Activated CD4-positive, alpha-beta memory T cell treated with anti-CD3 and anti-CD28 coated beads, Interleukin-2, amount 10 ng/mL, durations not matched to agents 7 days and 5 days (primary cell): ENCODE measurements around the gene IFNGR1. TPM values are rescaled to one million over a fixed set of nuclear protein-coding genes. Genes with fewer than 3 reads are reported as not detected.

Experiments
- CTCF ChIA-PET: fragments of 350-600 bp; sonication (Branson Sonifier 250); formaldehyde crosslinking; loops from one replicate; lab custom pipeline; 2021; ENCODE audit warnings: antibody characterized with exemption, inconsistent platforms; lab: Charles Lee
- POLR2A ChIA-PET: fragments of 350-600 bp; sonication (Branson Sonifier 250); formaldehyde crosslinking; loops from one replicate; lab custom pipeline; 2021; ENCODE audit warnings: antibody characterized with exemption; lab: Charles Lee
- DNase-seq: peaks from one replicate; pipeline ENCODE4 v3.0.0-alpha.2; 2020
- H3K27ac Mint-ChIP-seq: one replicate; pipeline ENCODE4 v1.8.0; 2021; ENCODE audit warnings: mild to moderate bottlenecking, mixed read lengths
- H3K27me3 Mint-ChIP-seq: one replicate; pipeline ENCODE4 v1.8.0; 2021; ENCODE audit warnings: mixed read lengths
- H3K36me3 Mint-ChIP-seq: one replicate; pipeline ENCODE4 v1.8.0; 2021; ENCODE audit warnings: low read depth, mixed read lengths
- H3K4me1 Mint-ChIP-seq: one replicate; pipeline ENCODE4 v1.8.0; 2021; ENCODE audit warnings: mixed read lengths
- H3K4me3 Mint-ChIP-seq: one replicate; pipeline ENCODE4 v1.8.0; 2021; ENCODE audit warnings: mild to moderate bottlenecking, mixed read lengths
- H3K9me3 Mint-ChIP-seq: one replicate; pipeline ENCODE4 v1.8.0; 2021; ENCODE audit warnings: mixed read lengths
- total RNA-seq, 2 experiments: library from RNA; stranded (reverse); gene quantifications; one replicate each; pipeline ENCODE4 v1.2.3, GENCODE V29; 2021

Gene IFNGR1
- total RNA-seq, 2 experiments from 2014 or later = 27.3 to 28.9 TPM

DNA sequence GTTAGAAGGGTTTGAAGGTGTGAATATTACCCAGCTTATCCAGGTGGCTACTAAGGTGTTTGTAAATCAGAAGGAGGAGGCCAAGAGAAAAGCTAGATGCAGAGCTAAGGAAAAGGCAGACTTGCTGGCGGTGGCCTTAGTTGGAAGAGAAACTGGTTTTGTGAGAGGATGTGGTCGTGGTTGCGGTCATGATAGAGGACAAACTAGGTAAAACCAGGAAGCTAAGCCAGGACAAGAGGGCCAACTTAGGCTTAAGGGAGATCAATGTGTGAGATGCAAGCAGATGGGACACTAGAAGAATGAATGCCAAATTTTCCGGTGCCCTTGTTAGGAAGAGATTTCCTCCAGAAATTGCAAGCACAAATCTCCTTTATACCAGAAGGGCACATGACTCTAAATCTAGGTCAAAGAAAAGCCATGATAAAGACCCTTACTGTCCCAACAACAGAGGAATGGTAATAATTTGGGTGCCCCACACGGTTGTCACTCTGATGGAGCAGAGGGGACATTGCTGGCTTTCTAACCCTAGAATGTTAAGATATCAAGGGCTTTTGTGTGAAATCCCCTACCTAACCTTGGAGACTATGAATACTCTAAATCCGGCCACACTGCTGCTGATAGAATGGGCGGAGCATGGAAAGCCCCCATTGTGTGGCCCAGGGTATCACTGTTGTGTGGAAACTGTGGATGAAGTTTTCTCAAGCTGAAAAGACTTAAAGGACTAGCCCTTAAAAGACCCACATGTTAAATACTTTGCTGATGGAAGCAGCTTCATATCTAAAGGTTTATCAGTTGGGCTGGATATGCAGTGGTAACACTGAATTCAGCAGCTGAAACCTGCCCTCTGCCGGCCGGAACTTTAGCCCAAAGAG lies 53.6 kb downstream of the IFNGR1 start:
- peak; percentile 76 for DNase-seq
- peak overlapping the region; percentile 70 for H3K27ac Mint-ChIP-seq
- peak overlapping the region; percentile 23 for H3K4me3 Mint-ChIP-seq
- ChIA-PET CTCF (interaction anchor here (0.5 to 2.5 kb wide), 14 partner anchors 9 to 195 kb away, joined by 3 to 17 read pairs (median 4); no protein-coding TSS in a partner anchor), POLR2A (interaction anchor here (0.6 to 2.0 kb wide), 6 partner anchors 10 to 96 kb away, joined by 3 to 9 read pairs (median 4); no protein-coding TSS in a partner anchor)
- peaks cover 20% of the 10 kb centered on the region for H3K27me3 Mint-ChIP-seq
- H3K36me3 Mint-ChIP-seq = peaks cover 20% of the 10 kb centered on the region
- H3K4me1 Mint-ChIP-seq = peaks cover 30% of the 10 kb centered on the region
- H3K9me3 Mint-ChIP-seq = peaks cover 25% of the 10 kb centered on the region

- ChIA-PET POLR2A (no interaction called here), CTCF (no interaction called here)
- Mint-ChIP-seq H3K27me3 (peaks cover 22% of the 10 kb centered on the region), H3K36me3 (peaks cover 24% of the 10 kb centered on the region), H3K27ac (no peak overlapping the region), H3K4me3 (no peak overlapping the region), H3K9me3 (peaks cover 20% of the 10 kb centered on the region), H3K4me1 (peaks cover 30% of the 10 kb centered on the region)
- no peak for DNase-seq
These were observed 55.4 kb downstream of the IFNGR1 start for GRCh38 chr6:137163732-137164318.

GRCh38 chr6:137162692-137163306 lies 56.4 kb downstream of the IFNGR1 start:
- peaks cover 30% of the 10 kb centered on the region for H3K4me1 Mint-ChIP-seq
- POLR2A ChIA-PET = no interaction called here
- no peak overlapping the region for H3K27ac Mint-ChIP-seq
- H3K9me3 Mint-ChIP-seq = peaks cover 22% of the 10 kb centered on the region
- CTCF ChIA-PET = interaction anchor here (1.4 kb wide), 1 partner anchor 252 kb away, joined by 3 read pairs; no protein-coding TSS in a partner anchor
- H3K4me3 Mint-ChIP-seq = no peak overlapping the region
- DNase-seq = no peak
- H3K27me3 Mint-ChIP-seq = peaks cover 24% of the 10 kb centered on the region
- peaks cover 29% of the 10 kb centered on the region for H3K36me3 Mint-ChIP-seq

DNA sequence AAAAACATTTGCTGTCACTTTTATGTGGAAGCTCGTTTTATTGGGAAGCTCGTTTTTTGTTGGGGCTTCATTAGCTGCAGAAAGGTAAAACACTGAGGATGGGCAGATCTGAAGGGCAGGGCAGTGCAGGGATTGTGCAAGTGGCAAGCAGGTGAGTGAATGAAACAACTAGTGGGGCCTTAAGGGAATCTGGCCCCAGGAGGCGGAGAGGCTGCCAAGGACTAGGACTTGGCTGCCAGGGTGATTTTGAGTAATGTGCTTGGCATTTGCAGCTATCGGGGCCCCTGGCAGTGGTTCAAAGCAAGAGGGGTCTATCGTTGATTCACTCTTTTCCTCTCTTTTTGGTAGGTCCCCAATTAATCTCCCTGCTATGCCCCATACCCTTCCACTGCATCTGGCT lies 57.2 kb downstream of the IFNGR1 start:
- ChIA-PET POLR2A (no interaction called here), CTCF (interaction anchor here (1.4 kb wide), 1 partner anchor 253 kb away, joined by 3 read pairs; no protein-coding TSS in a partner anchor)
- Mint-ChIP-seq H3K4me3 (no peak overlapping the region), H3K4me1 (peaks cover 26% of the 10 kb centered on the region), H3K36me3 (peaks cover 29% of the 10 kb centered on the region), H3K27ac (no peak overlapping the region), H3K9me3 (peaks cover 26% of the 10 kb centered on the region), H3K27me3 (peaks cover 24% of the 10 kb centered on the region)
- DNase-seq = no peak

DNA sequence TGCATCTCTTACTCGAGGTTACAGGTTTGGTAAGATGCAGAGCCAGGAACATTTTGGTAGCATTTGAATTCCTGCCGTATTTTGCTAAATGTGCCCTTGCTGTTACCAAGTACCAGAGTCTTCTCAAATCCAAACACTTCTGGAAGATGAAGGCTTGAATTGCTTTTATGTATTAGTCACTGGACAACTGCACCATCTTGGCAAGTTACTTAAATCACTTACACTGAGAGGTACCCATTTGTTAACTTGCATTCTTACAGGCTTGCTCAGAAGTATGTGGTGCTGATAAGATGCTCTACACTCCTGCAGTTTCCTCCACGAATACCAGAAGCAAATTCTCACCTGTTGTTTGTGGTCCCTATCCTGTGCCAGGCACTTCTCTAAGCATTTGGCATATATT lies 58.4 kb downstream of the IFNGR1 start:
- peaks cover 28% of the 10 kb centered on the region for H3K4me1 Mint-ChIP-seq
- H3K4me3 Mint-ChIP-seq = no peak overlapping the region
- ChIA-PET CTCF (interaction anchor here (0.5 kb wide), 1 partner anchor 81 kb away, joined by 3 read pairs; no protein-coding TSS in a partner anchor), POLR2A (no interaction called here)
- H3K27ac Mint-ChIP-seq = no peak overlapping the region
- peaks cover 32% of the 10 kb centered on the region for H3K36me3 Mint-ChIP-seq
- H3K9me3 Mint-ChIP-seq = peaks cover 31% of the 10 kb centered on the region
- no peak for DNase-seq
- H3K27me3 Mint-ChIP-seq = peaks cover 24% of the 10 kb centered on the region

GRCh38 chr6:137159912-137160311 lies 59.3 kb downstream of the IFNGR1 start:
- Mint-ChIP-seq H3K27me3 (peaks cover 24% of the 10 kb centered on the region), H3K27ac (no peak overlapping the region), H3K4me3 (no peak overlapping the region), H3K36me3 (peaks cover 36% of the 10 kb centered on the region), H3K4me1 (peaks cover 27% of the 10 kb centered on the region), H3K9me3 (peaks cover 32% of the 10 kb centered on the region)
- ChIA-PET CTCF (interaction anchor here (0.5 kb wide), 1 partner anchor 82 kb away, joined by 3 read pairs; no protein-coding TSS in a partner anchor), POLR2A (no interaction called here)
- DNase-seq = no peak

DNA sequence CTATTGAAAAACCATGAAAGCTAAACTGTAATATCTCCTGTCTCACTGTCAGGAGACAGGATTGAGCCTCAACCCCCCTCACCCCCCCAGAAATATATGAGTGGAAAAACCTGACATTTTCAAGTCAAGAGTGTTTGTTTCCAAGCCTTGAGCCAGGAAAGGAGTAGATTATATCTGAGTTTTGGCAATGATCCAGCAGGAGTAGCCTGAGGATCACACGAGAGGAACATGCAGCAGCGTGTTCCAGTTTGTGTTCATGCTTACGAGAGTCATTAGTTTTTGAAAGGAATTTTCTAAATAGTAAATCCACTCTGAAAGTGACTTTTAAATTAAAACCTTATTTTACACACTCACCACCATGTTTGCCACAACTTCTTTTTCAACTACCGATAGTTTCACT lies 61.6 kb downstream of the IFNGR1 start:
- H3K4me1 Mint-ChIP-seq = peaks cover 21% of the 10 kb centered on the region
- ChIA-PET POLR2A (no interaction called here), CTCF (no interaction called here)
- no peak overlapping the region for H3K4me3 Mint-ChIP-seq
- H3K9me3 Mint-ChIP-seq = peaks cover 23% of the 10 kb centered on the region
- no peak for DNase-seq
- peaks cover 20% of the 10 kb centered on the region for H3K36me3 Mint-ChIP-seq
- peaks cover 23% of the 10 kb centered on the region for H3K27me3 Mint-ChIP-seq
- H3K27ac Mint-ChIP-seq = no peak overlapping the region

GRCh38 chr6:137156650-137157049 lies 62.5 kb downstream of the IFNGR1 start:
- Mint-ChIP-seq H3K4me1 (peaks cover 21% of the 10 kb centered on the region), H3K9me3 (peaks cover 24% of the 10 kb centered on the region), H3K27ac (no peak overlapping the region), H3K36me3 (peaks cover 16% of the 10 kb centered on the region), H3K4me3 (no peak overlapping the region), H3K27me3 (peaks cover 16% of the 10 kb centered on the region)
- DNase-seq = no peak
- CTCF ChIA-PET = interaction anchor here (0.8 kb wide), 1 partner anchor 9 kb away, joined by 3 read pairs; no protein-coding TSS in a partner anchor
- POLR2A ChIA-PET = interaction anchor here (1.4 kb wide), 1 partner anchor 9 kb away, joined by 7 read pairs; no protein-coding TSS in a partner anchor

DNA sequence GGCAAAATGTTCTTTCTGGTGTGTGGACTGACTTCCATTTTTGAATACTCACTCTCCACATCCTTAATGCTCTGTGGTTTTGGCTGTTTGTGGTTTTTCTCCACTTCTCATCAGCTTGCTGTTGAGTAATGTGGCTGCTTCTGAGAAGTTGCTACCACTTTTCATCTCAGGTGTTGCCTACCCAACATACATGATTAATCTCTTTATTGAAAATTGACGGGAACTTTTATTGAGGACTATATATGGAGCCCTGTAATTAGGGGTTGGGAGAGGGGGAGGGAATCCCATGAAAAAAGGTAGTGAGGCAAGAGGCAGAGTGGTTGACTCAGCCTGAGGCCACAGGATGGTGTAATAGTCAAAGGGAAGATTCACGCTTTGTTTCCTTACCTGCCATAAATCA lies 63.4 kb downstream of the IFNGR1 start:
- peaks cover 13% of the 10 kb centered on the region for H3K27me3 Mint-ChIP-seq
- H3K27ac Mint-ChIP-seq = peak overlapping the region; percentile 73
- peak overlapping the region; percentile 32 for H3K4me3 Mint-ChIP-seq
- peaks cover 21% of the 10 kb centered on the region for H3K4me1 Mint-ChIP-seq
- POLR2A ChIA-PET = interaction anchor here (1.4 kb wide), 1 partner anchor 10 kb away, joined by 7 read pairs; no protein-coding TSS in a partner anchor
- H3K36me3 Mint-ChIP-seq = peaks cover 19% of the 10 kb centered on the region
- peaks cover 30% of the 10 kb centered on the region for H3K9me3 Mint-ChIP-seq
- CTCF ChIA-PET = interaction anchor here (0.8 kb wide), 1 partner anchor 9 kb away, joined by 3 read pairs; no protein-coding TSS in a partner anchor
- peak; percentile 59 for DNase-seq

DNA sequence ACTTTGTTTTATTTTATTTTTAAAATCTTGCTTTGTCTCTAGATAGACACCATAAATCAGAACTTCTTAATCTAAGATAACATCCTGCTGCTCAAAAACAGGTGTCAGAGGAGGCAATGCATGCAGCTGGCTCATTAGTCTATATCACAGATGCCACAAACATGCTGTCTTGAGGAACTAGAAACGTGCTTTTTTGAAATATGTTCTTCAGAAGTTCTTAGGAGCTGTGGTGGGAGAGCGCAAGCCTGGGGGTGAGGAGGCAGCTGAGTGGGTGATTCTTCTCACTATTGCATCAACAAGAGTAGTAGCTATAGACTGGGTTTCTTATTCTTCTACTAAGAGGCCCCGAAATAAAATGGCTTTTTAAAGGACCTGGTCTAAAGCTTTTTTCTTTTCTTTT lies 69.1 kb downstream of the IFNGR1 start:
- no peak overlapping the region for H3K4me3 Mint-ChIP-seq
- H3K36me3 Mint-ChIP-seq = peaks cover 6% of the 10 kb centered on the region
- peaks cover 15% of the 10 kb centered on the region for H3K9me3 Mint-ChIP-seq
- H3K27me3 Mint-ChIP-seq = peaks cover 17% of the 10 kb centered on the region
- no peak overlapping the region for H3K27ac Mint-ChIP-seq
- ChIA-PET POLR2A (interaction anchor here (0.6 kb wide), 1 partner anchor 165 kb away, joined by 3 read pairs; no protein-coding TSS in a partner anchor), CTCF (interaction anchor here (0.7 kb wide), 2 partner anchors 15 to 74 kb away, joined by 3 read pairs; no protein-coding TSS in a partner anchor)
- no peak for DNase-seq
- H3K4me1 Mint-ChIP-seq = peaks cover 5% of the 10 kb centered on the region

- no peaks in the 10 kb centered on the region for H3K4me1 Mint-ChIP-seq
- POLR2A ChIA-PET = no interaction called here
- H3K27ac Mint-ChIP-seq = no peak overlapping the region
- H3K27me3 Mint-ChIP-seq = peaks cover 17% of the 10 kb centered on the region
- CTCF ChIA-PET = no interaction called here
- no peak overlapping the region for H3K4me3 Mint-ChIP-seq
- no peak for DNase-seq
- H3K36me3 Mint-ChIP-seq = peaks cover 6% of the 10 kb centered on the region
- H3K9me3 Mint-ChIP-seq = peaks cover 15% of the 10 kb centered on the region
These were observed 70.2 kb downstream of the IFNGR1 start for GRCh38 chr6:137149035-137149393.

- H3K27ac Mint-ChIP-seq = no peak overlapping the region
- H3K4me3 Mint-ChIP-seq = no peak overlapping the region
- H3K27me3 Mint-ChIP-seq = peaks cover 17% of the 10 kb centered on the region
- POLR2A ChIA-PET = no interaction called here
- peaks cover 10% of the 10 kb centered on the region for H3K9me3 Mint-ChIP-seq
- H3K36me3 Mint-ChIP-seq = peaks cover 6% of the 10 kb centered on the region
- CTCF ChIA-PET = no interaction called here
- no peak for DNase-seq
- H3K4me1 Mint-ChIP-seq = no peaks in the 10 kb centered on the region
These were observed 70.7 kb downstream of the IFNGR1 start for GRCh38 chr6:137148306-137149034.
